Stimulated activated CD8-positive, alpha-beta memory T cell treated with anti-CD3 and anti-CD28 coated beads, Interleukin-15, amount 100 ng/mL, for 24 hours (primary cell): ENCODE data around the gene AQP4.

ENCODE experiments used
- DNase-seq: peaks from one replicate; pipeline ENCODE4 v3.0.0-alpha.2; 2020; ENCODE audit warnings: low read depth

Gene AQP4

GRCh38 chr18:26839609-26840008, 25.9 kb downstream of the AQP4 start:
- DNase-seq, result no peak

- no peak for DNase-seq
These were observed 33.2 kb downstream of the AQP4 start for GRCh38 chr18:26832302-26832701.

- DNase-seq, result no peak
These were observed 37.9 kb downstream of the AQP4 start for GRCh38 chr18:26827581-26827980.

- DNase-seq, result no peak
These were observed 38.8 kb downstream of the AQP4 start for GRCh38 chr18:26826656-26827235.

GRCh38 chr18:26821181-26821580, 44.3 kb downstream of the AQP4 start:
- no peak for DNase-seq

GRCh38 chr18:26819046-26819445, 46.5 kb downstream of the AQP4 start:
- DNase-seq, result no peak

- DNase-seq, result no peak
These were observed 47.0 kb downstream of the AQP4 start for GRCh38 chr18:26818461-26818860.

- DNase-seq, result no peak
These were observed 52.5 kb downstream of the AQP4 start for GRCh38 chr18:26813043-26813442.

GRCh38 chr18:26812462-26812861, 53.0 kb downstream of the AQP4 start:
- DNase-seq, result no peak

- DNase-seq, result no peak
These were observed 56.2 kb downstream of the AQP4 start for GRCh38 chr18:26809346-26809745.

- no peak for DNase-seq
These were observed 59.3 kb downstream of the AQP4 start for GRCh38 chr18:26806224-26806623.

GRCh38 chr18:26804519-26804918, 61.0 kb downstream of the AQP4 start:
- no peak for DNase-seq

- DNase-seq, result no peak
These were observed 61.9 kb downstream of the AQP4 start for GRCh38 chr18:26803643-26804042.

- DNase-seq, result no peak
These were observed 62.9 kb downstream of the AQP4 start for GRCh38 chr18:26802330-26803200.
